CD4-positive, alpha-beta T cell (primary cell): Measurements from ENCODE around the gene FAXDC2. TPM values are rescaled to one million over a fixed set of nuclear protein-coding genes. Genes with fewer than 3 reads are reported as not detected.
A peak's percentile ranks its signal among the peaks of the same experiment; 100 is the strongest.

ENCODE experiments used
- ATAC-seq: fragments of 200-7000 bp; cut with Tn5 transposase; one replicate; pipeline ENCODE4 v1.10.0; 2022; ENCODE audit warnings: mild to moderate bottlenecking; ENCODE audit not compliant: poor library complexity
- CTCF ChIA-PET: fragments of 350-600 bp; sonication (Branson Sonifier 250); formaldehyde crosslinking; loops from one replicate; lab custom pipeline; 2021; ENCODE audit warnings: antibody characterized with exemption, inconsistent platforms; lab: Charles Lee
- POLR2A ChIA-PET: fragments of 350-600 bp; sonication (Branson Sonifier 250); formaldehyde crosslinking; loops from one replicate; lab custom pipeline; 2021; ENCODE audit warnings: antibody characterized with exemption, inconsistent platforms; lab: Charles Lee
- DNase-seq, 14 experiments: peaks; one replicate each; pipeline ENCODE4 v3.0.0-alpha.2; 2013 to 2020; ENCODE audit warnings: mixed read lengths in 2 of 14
- H3K27ac ChIP-seq, 2 donors: one replicate each; pipeline versions ENCODE4 v1.5.1 to v1.7.0; 2013; ENCODE audit warnings: low read length in 2 of 2, low read depth in 1 of 2, mild to moderate bottlenecking in 1 of 2
- H3K27me3 ChIP-seq, 2 experiments: 1 replicate in 1 of 2; 2 replicates in 1 of 2; pipeline versions ENCODE4 v1.6.1 to v1.7.0; 2013; ENCODE audit warnings: low read length in 2 of 2, control low read depth in 1 of 2, mild to moderate bottlenecking in 1 of 2, moderate library complexity in 1 of 2; ENCODE audit not compliant: insufficient read depth in 2 of 2, control insufficient read depth in 1 of 2
- H3K36me3 ChIP-seq: one replicate; pipeline ENCODE4 v1.6.1; 2013; ENCODE audit warnings: low read length, control low read depth; ENCODE audit not compliant: insufficient read depth
- H3K4me1 ChIP-seq: one replicate; pipeline ENCODE4 v1.6.1; 2013; ENCODE audit warnings: low read length, control low read depth; ENCODE audit not compliant: insufficient read depth
- H3K4me3 ChIP-seq: one replicate; pipeline ENCODE4 v1.5.1; 2013; ENCODE audit warnings: mild to moderate bottlenecking, low read length, moderate library complexity
- H3K9me3 ChIP-seq, 2 experiments: 1 replicate in 1 of 2; 2 replicates in 1 of 2; pipeline versions ENCODE4 v1.6.1 to v1.7.0; 2013; ENCODE audit warnings: low read length in 2 of 2, mild to moderate bottlenecking in 2 of 2, control low read depth in 1 of 2, moderate library complexity in 1 of 2; ENCODE audit not compliant: control insufficient read depth in 1 of 2, insufficient read depth in 1 of 2
- H3K27ac Mint-ChIP-seq: one replicate; pipeline ENCODE4 v1.8.0; 2020; ENCODE audit warnings: mixed read lengths
- H3K27me3 Mint-ChIP-seq: one replicate; pipeline ENCODE4 v1.8.0; 2021; ENCODE audit warnings: mixed read lengths
- H3K36me3 Mint-ChIP-seq: one replicate; pipeline ENCODE4 v1.8.0; 2021; ENCODE audit warnings: low read depth, mixed read lengths
- H3K4me1 Mint-ChIP-seq: one replicate; pipeline ENCODE4 v1.8.0; 2021; ENCODE audit warnings: low read depth, mixed read lengths
- H3K4me3 Mint-ChIP-seq: one replicate; pipeline ENCODE4 v1.8.0; 2020; ENCODE audit warnings: mild to moderate bottlenecking, mixed read lengths
- H3K9me3 Mint-ChIP-seq: one replicate; pipeline ENCODE4 v1.8.0; 2020; ENCODE audit warnings: mixed read lengths
- CTCF ChIP-seq: fragments of 200-600 bp; IDR thresholded peaks from one replicate; pipeline ENCODE4 v1.8.0; 2022; ENCODE audit warnings: antibody characterized with exemption, mild to moderate bottlenecking
- intact Hi-C, 2 experiments: fragments of 100-400 bp; cut with DNase I in 1 of 2; cut with micrococcal nuclease in 1 of 2; formaldehyde crosslinking; loops; one replicate each; pipeline versions ENCODE4 v1.15.1 to v1.9.0; 2023 to 2025; cut with DNase I, micrococcal nuclease
- total RNA-seq, 174 experiments: library from RNA in 2 of 174; stranded (reverse) in 2 of 174; gene quantifications; one replicate each; pipeline ENCODE4 v1.2.3 and lab custom pipeline; 2021 to 2026

The FAXDC2 gene
- total RNA-seq, 2 experiments from 2014 or later: not detected

GRCh38 chr5:154873791-154874331 lies 23.5 kb upstream of the FAXDC2 start:
- H3K4me1 Mint-ChIP-seq: peaks cover 5% of the 10 kb centered on the region
- no peak overlapping the region for H3K4me3 ChIP-seq
- no peak overlapping the region for H3K27ac ChIP-seq
- no peaks in the 10 kb centered on the region for H3K27me3 ChIP-seq
- TF ChIP-seq CTCF: no peak
- no peaks in the 10 kb centered on the region for H3K27me3 Mint-ChIP-seq
- H3K36me3 Mint-ChIP-seq: peaks cover 80% of the 10 kb centered on the region
- ChIA-PET CTCF (no interaction called here), POLR2A (no interaction called here)
- ATAC-seq (no peak), DNase-seq (no peak)
- peaks cover 70% of the 10 kb centered on the region for H3K36me3 ChIP-seq
- no peak overlapping the region for H3K27ac Mint-ChIP-seq
- intact Hi-C loops: no loop called here
- peaks cover under 1% of the 10 kb centered on the region for H3K4me1 ChIP-seq
- H3K9me3 ChIP-seq: peaks cover 9 to 12% of the 10 kb centered on the region in 2 experiments
- peaks cover 2% of the 10 kb centered on the region for H3K9me3 Mint-ChIP-seq
- no peak overlapping the region for H3K4me3 Mint-ChIP-seq

GRCh38 chr5:154871734-154872133 lies 21.3 kb upstream of the FAXDC2 start:
- Histone ChIP-seq H3K27me3 (no peaks in the 10 kb centered on the region), H3K36me3 (peaks cover 81% of the 10 kb centered on the region), H3K4me3 (no peak overlapping the region), H3K4me1 (peaks cover 3% of the 10 kb centered on the region), H3K27ac (no peak overlapping the region), H3K9me3 (no peaks in the 10 kb centered on the region)
- Mint-ChIP-seq H3K4me3 (no peak overlapping the region), H3K4me1 (peaks cover 9% of the 10 kb centered on the region), H3K9me3 (no peaks in the 10 kb centered on the region), H3K27ac (no peak overlapping the region), H3K27me3 (no peaks in the 10 kb centered on the region), H3K36me3 (peaks cover 89% of the 10 kb centered on the region)
- POLR2A ChIA-PET: no interaction called here
- ATAC-seq (no peak), DNase-seq (no peak)
- CTCF ChIA-PET: interaction anchor here (1.4 kb wide), 1 partner anchor 221 kb away, joined by 4 read pairs; no protein-coding TSS in a partner anchor
- intact Hi-C loops: no loop called here
- TF ChIP-seq CTCF: no peak

GRCh38 chr5:154868702-154869101 lies 18.3 kb upstream of the FAXDC2 start:
- Histone ChIP-seq H3K4me1 (peaks cover 3% of the 10 kb centered on the region), H3K36me3 (peaks cover 78% of the 10 kb centered on the region), H3K27me3 (no peaks in the 10 kb centered on the region), H3K27ac (no peak overlapping the region), H3K4me3 (no peak overlapping the region), H3K9me3 (no peaks in the 10 kb centered on the region)
- intact Hi-C loops: no loop called here
- Mint-ChIP-seq H3K27me3 (no peaks in the 10 kb centered on the region), H3K9me3 (no peaks in the 10 kb centered on the region), H3K4me3 (no peak overlapping the region), H3K36me3 (peaks cover 86% of the 10 kb centered on the region), H3K27ac (no peak overlapping the region), H3K4me1 (peaks cover 25% of the 10 kb centered on the region)
- DNase-seq (peak in 4 of 14 experiments; percentile 10 to 43 (median 28)), ATAC-seq (peak; percentile 48)
- peak; percentile 22 for TF ChIP-seq CTCF
- CTCF ChIA-PET: interaction anchor here (0.6 to 1.3 kb wide), 2 partner anchors 9 to 218 kb away, joined by 3 to 4 read pairs; no protein-coding TSS in a partner anchor
- POLR2A ChIA-PET: interaction anchor here (2.2 kb wide), 1 partner anchor 10 kb away, joined by 9 read pairs; the partner anchor contains the start of gene CNOT8
